ENCODE results near the gene CNTFR.
A peak's percentile ranks its signal among the peaks of the same experiment; 100 is the strongest.

The CNTFR gene

GRCh38 chr9:34629491-34629808, 39.9 kb upstream of the CNTFR start:
- DNase-seq (ENCODE audit: low read depth in 1 of 2, low spot score in 1 of 2) = no peak
- peaks cover 50% of the 10 kb centered on the region for H3K27me3 ChIP-seq (ENCODE audit: insufficient read depth, poor library complexity, severe bottlenecking)
- H3K4me3 ChIP-seq (replicated peaks; ENCODE audit: insufficient read depth, low read length) = no peak overlapping the region
- TF ChIP-seq REST (IDR thresholded peaks at IDR 0.05; ENCODE audit: insufficient replicate concordance, low read depth) (no peak), SPI1 (IDR thresholded peaks at IDR 0.05; ENCODE audit: borderline replicate concordance, low read depth) (no peak), GABPA (IDR thresholded peaks at IDR 0.05; ENCODE audit: low read depth) (no peak), POLR2AphosphoS5 (IDR thresholded peaks at IDR 0.05; ENCODE audit: low read depth) (no peak)
- TF ChIP-seq, protein P1, sequence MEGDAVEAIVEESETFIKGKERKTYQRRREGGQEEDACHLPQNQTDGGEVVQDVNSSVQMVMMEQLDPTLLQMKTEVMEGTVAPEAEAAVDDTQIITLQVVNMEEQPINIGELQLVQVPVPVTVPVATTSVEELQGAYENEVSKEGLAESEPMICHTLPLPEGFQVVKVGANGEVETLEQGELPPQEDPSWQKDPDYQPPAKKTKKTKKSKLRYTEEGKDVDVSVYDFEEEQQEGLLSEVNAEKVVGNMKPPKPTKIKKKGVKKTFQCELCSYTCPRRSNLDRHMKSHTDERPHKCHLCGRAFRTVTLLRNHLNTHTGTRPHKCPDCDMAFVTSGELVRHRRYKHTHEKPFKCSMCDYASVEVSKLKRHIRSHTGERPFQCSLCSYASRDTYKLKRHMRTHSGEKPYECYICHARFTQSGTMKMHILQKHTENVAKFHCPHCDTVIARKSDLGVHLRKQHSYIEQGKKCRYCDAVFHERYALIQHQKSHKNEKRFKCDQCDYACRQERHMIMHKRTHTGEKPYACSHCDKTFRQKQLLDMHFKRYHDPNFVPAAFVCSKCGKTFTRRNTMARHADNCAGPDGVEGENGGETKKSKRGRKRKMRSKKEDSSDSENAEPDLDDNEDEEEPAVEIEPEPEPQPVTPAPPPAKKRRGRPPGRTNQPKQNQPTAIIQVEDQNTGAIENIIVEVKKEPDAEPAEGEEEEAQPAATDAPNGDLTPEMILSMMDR (IDR thresholded peaks at IDR 0.05; ENCODE audit: insufficient read depth, low read length) = no peak
- no peak overlapping the region for H3K27ac ChIP-seq (replicated peaks)

GRCh38 chr9:34628656-34629490, 39.3 kb upstream of the CNTFR start, which contains the start of gene ARID3C:
Gene ARID3C, minus strand, starts transcription at chr9:34629066. Its CDS starts 1,052 bp downstream, at chr9:34628014.
- no peak within 1 kb of the TSS for H3K27ac ChIP-seq (replicated peaks)
- no peak for DNase-seq (ENCODE audit: low read depth in 1 of 2, low spot score in 1 of 2)
- H3K4me3 ChIP-seq (replicated peaks; ENCODE audit: insufficient read depth, low read length) = peak within 1 kb of the TSS; percentile 21
- H3K27me3 ChIP-seq (ENCODE audit: insufficient read depth, poor library complexity, severe bottlenecking) = peaks cover 55% of the 10 kb centered on the region
- TF ChIP-seq POLR2AphosphoS5 (IDR thresholded peaks at IDR 0.05; ENCODE audit: low read depth) = no peak
- TF ChIP-seq, protein P1 (IDR thresholded peaks at IDR 0.05; ENCODE audit: insufficient read depth, low read length) = no peak
- no peak for TF ChIP-seq REST (IDR thresholded peaks at IDR 0.05; ENCODE audit: insufficient replicate concordance, low read depth)
- TF ChIP-seq GABPA (IDR thresholded peaks at IDR 0.05; ENCODE audit: low read depth) = no peak
- TF ChIP-seq SPI1 (IDR thresholded peaks at IDR 0.05; ENCODE audit: borderline replicate concordance, low read depth) = no peak

GRCh38 chr9:34627716-34628655, 38.5 kb upstream of the CNTFR start:
- DNase-seq (ENCODE audit: low read depth in 1 of 2, low spot score in 1 of 2) = no peak

More at GRCh38 chr9:34627716-34628655, 38.5 kb upstream of the CNTFR start:
- no peak overlapping the region for H3K4me3 ChIP-seq (replicated peaks; ENCODE audit: insufficient read depth, low read length)
- H3K27me3 ChIP-seq (ENCODE audit: insufficient read depth, poor library complexity, severe bottlenecking) = peaks cover 63% of the 10 kb centered on the region
- no peak overlapping the region for H3K27ac ChIP-seq (replicated peaks)
- TF ChIP-seq SPI1 (IDR thresholded peaks at IDR 0.05; ENCODE audit: borderline replicate concordance, low read depth) (no peak), REST (IDR thresholded peaks at IDR 0.05; ENCODE audit: insufficient replicate concordance, low read depth) (no peak), GABPA (IDR thresholded peaks at IDR 0.05; ENCODE audit: low read depth) (no peak), POLR2AphosphoS5 (IDR thresholded peaks at IDR 0.05; ENCODE audit: low read depth) (no peak)
- TF ChIP-seq, protein P1 (IDR thresholded peaks at IDR 0.05; ENCODE audit: insufficient read depth, low read length) = no peak
